ENCODE results near the gene CACNG1. TPM values are rescaled to one million over a fixed set of nuclear protein-coding genes. Genes with fewer than 3 reads are reported as not detected.

The CACNG1 gene
- total and polyA plus RNA-seq, 2 of the 4 experiments (the other 2 are of a cell fraction) = not detected

DNA sequence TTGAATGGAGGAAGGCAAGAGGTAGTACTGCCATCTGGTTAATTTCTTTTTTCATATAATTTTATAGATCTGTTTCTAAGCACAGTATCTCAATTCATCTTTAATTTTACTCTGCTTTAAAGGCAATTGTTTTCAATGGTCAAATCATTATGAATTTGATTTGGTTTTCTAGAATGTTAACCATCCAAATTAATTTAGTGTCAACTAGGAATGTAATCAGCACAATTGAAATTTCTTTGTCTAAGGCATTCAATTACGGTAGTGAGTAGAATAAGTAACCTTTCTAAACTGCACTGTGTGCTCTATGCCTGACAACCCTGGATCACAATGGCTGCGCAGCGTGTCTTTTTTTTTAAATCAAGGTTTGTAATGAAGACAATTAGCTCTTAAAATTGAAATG lies 44.3 kb downstream of the CACNG1 start:
- WGBS, 2 experiments (ENCODE audit: extremely low coverage in 2 of 2, insufficient read length in 1 of 2) = no CpG with 5 or more reads among the region's 3 CpGs
- H2AK5ac ChIP-seq (ENCODE audit: low read depth, low read length) = no peak overlapping the region
- peaks cover 11% of the 10 kb centered on the region for H3K36me3 ChIP-seq (ENCODE audit: control insufficient read depth, insufficient read depth, low read length)
- in situ Hi-C loops (cut with MboI; ENCODE audit: low sequenced_read_pairs) (no loop called here), intact Hi-C loops (cut with micrococcal nuclease) (loop anchor here (2.0 kb wide), 1 partner anchor 16 kb away; no protein-coding TSS in a partner anchor), dilution Hi-C loops (cut with HindIII; ENCODE audit: low sequenced_read_pairs, unreplicated experiment) (no loop called here)
- BruUV-seq (replicated peaks) = no TSS peak
- no peak overlapping the region for H3K4me2 ChIP-seq (ENCODE audit: low read depth, low read length)
- no peak overlapping the region for H3K18ac ChIP-seq (ENCODE audit: low read depth, low read length)
- H3K9me1 ChIP-seq (ENCODE audit: insufficient read depth, low read length) = no peaks in the 10 kb centered on the region
- H4K8ac ChIP-seq (ENCODE audit: low read depth in 2 of 2, low read length in 2 of 2) = no peak overlapping the region
- H2AFZ ChIP-seq (replicated peaks; ENCODE audit: low read length, poor library complexity) = no peak overlapping the region
- H2BK5ac ChIP-seq (ENCODE audit: low read depth, low read length, poor library complexity, severe bottlenecking) = no peak overlapping the region
- H3K79me1 ChIP-seq (ENCODE audit: low read depth in 1 of 2, low read length in 2 of 2) = peaks cover 6 to 32% of the 10 kb centered on the region in 2 experiments
- no peak overlapping the region for H3K4me3 ChIP-seq (ENCODE audit: insufficient read depth, low read depth, low read length)
- no peak overlapping the region for H3K27ac ChIP-seq (ENCODE audit: insufficient read depth, low read length)
- TF ChIP-seq SMC3 (IDR thresholded peaks at IDR 0.05; ENCODE audit: low read depth, low read length) (no peak), CHD1 (IDR thresholded peaks at IDR 0.05; ENCODE audit: low read depth, low read length) (no peak)
- H4K91ac ChIP-seq (ENCODE audit: insufficient read depth, low read depth, low read length) = no peak overlapping the region
- no peak overlapping the region for H4K5ac ChIP-seq (ENCODE audit: low read depth, low read length)
- no peaks in the 10 kb centered on the region for H3K4me1 ChIP-seq (ENCODE audit: control insufficient read depth, insufficient read depth, low read length)
- ChIA-PET POLR2A (ENCODE audit: unreplicated experiment) (no interaction called here), CTCF (no interaction called here)
- H3K56ac ChIP-seq (ENCODE audit: extremely low read depth, insufficient read depth, low read length) = no peak overlapping the region
- no peak overlapping the region for H3K9ac ChIP-seq (ENCODE audit: low read depth, low read length)
- no peaks in the 10 kb centered on the region for H3K9me3 ChIP-seq (ENCODE audit: control insufficient read depth, insufficient read depth, low read length)
- no peak for ATAC-seq (ENCODE audit: low read depth)
- no peak overlapping the region for H2BK15ac ChIP-seq (ENCODE audit: low read depth, low read length)
- no peak overlapping the region for H2BK120ac ChIP-seq (ENCODE audit: low read depth, low read length)
- DNase-seq = no peak
- no peaks in the 10 kb centered on the region for H3K27me3 ChIP-seq (ENCODE audit: control insufficient read depth, insufficient read depth, low read length)
- no peak overlapping the region for H3K14ac ChIP-seq (replicated peaks; ENCODE audit: low read depth, low read length)
- H2AK9ac ChIP-seq (replicated peaks; ENCODE audit: low read depth, low read length, poor library complexity) = no peak overlapping the region
- no peak overlapping the region for H2BK20ac ChIP-seq (ENCODE audit: low read depth, low read length)
- H3K4ac ChIP-seq (ENCODE audit: low read depth, low read length) = no peak overlapping the region
- H4K20me1 ChIP-seq (ENCODE audit: insufficient read depth, low read length) = no peaks in the 10 kb centered on the region
- H3K23ac ChIP-seq (ENCODE audit: low read depth, low read length) = no peak overlapping the region

Measured in IMR-90 (cell line).